Gastroesophageal sphincter (tissue), 3 donors: ENCODE results near the gene RSU1.

Source experiments
- POLR2AphosphoS5 ChIP-seq: sonication (generic); formaldehyde crosslinking; IDR thresholded peaks from one replicate; pipeline ENCODE4 v1.6.1; 2017; ENCODE audit warnings: antibody characterized with exemption
- TF ChIP-seq, protein P1 (sequence below), 4 experiments: fragments of 200-600 bp in 2 of 4; fragments of 450-650 bp in 2 of 4; sonication (generic) in 1 of 4; IDR thresholded peaks; one replicate each; pipeline ENCODE4 v1.5.1; 2017 to 2019; ENCODE audit warnings: antibody characterized with exemption in 4 of 4, mild to moderate bottlenecking in 2 of 4, moderate library complexity in 2 of 4

DNA sequence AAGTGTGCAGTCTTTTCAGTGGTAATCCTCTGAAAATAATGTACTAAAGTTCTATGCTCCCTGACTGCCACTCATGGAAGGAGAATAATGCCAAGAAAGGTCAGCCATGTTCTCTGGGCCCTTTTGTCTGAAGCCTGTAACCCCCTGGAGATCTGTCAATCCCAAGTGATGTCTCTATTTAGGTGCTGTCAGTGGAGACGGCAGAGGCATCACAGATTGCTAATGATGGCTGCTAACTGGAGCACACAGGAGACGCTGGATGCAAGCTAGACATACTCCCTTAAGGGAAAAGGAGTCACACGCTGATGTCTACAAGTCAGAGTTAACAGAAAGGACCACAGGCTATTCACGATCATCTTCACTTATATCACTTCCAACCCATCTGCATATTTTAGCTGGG is 118.8 kb downstream of the RSU1 start:
- TF ChIP-seq, protein P1, sequence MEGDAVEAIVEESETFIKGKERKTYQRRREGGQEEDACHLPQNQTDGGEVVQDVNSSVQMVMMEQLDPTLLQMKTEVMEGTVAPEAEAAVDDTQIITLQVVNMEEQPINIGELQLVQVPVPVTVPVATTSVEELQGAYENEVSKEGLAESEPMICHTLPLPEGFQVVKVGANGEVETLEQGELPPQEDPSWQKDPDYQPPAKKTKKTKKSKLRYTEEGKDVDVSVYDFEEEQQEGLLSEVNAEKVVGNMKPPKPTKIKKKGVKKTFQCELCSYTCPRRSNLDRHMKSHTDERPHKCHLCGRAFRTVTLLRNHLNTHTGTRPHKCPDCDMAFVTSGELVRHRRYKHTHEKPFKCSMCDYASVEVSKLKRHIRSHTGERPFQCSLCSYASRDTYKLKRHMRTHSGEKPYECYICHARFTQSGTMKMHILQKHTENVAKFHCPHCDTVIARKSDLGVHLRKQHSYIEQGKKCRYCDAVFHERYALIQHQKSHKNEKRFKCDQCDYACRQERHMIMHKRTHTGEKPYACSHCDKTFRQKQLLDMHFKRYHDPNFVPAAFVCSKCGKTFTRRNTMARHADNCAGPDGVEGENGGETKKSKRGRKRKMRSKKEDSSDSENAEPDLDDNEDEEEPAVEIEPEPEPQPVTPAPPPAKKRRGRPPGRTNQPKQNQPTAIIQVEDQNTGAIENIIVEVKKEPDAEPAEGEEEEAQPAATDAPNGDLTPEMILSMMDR (IDR thresholded peaks at IDR 0.05) = no peak
- no peak for TF ChIP-seq POLR2AphosphoS5
